NCI-H82 treated with DMSO at 0.1 percent for 48 hours (cell line): ENCODE results near the gene ACTRT2.

Experiments
- DNase-seq: peaks from one replicate; lab custom pipeline; 2025; ENCODE audit not compliant: unreplicated experiment; lab: John Stamatoyannopoulos, UW

ACTRT2 gene

DNA sequence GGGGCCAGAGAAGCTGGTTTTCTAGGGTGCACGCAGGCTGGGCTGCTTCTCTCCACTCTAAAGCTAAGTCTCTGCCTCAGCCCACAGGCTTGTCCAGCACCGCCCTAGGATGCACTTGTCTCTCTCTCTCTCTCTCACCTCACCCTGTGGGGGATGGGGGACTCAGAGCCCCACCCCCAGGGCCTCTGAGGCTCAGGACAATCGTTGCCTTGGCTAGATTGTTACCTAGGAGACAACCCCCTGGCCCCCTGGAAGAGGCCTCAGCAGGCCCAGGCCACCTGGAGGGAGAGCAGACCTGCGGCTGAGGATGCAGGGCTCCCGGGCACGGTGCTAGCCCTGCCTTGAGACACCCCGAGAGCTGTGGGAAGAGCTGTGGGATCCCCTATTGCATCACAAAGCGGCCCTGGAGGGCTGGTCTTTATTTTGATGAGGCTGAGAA lies at the start of gene ACTRT2:
TSS of gene ACTRT2 (plus strand) at position 235 of the 439 bp plus-strand sequence. CDS start 220 bp downstream, outside the sequence.
- no peak for DNase-seq

DNA sequence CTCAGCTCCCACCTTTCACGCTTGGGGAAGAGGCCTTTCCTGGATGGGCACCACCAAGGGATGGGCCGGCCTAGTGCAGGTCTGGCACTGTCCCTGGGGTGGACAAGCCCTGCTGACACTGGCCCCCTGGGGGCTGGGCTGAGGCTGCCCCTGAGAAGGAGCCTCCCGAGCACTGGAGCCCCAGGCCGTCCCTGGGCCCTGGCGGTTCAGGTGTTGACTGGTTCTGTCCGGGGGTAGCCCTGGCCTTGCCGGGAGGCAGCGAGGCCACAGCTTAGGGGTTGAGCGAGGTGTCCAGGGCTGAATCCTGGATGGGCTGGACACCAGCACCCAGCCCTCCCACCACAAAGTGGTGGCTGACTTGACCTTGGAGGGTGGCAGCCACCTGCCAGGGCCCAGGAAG lies 49.7 kb upstream of the ACTRT2 start:
- DNase-seq: no peak

GRCh38 chr1:2972011-2972878 lies 49.0 kb upstream of the ACTRT2 start:
- no peak for DNase-seq

GRCh38 chr1:2972879-2973575 lies 48.2 kb upstream of the ACTRT2 start:
- DNase-seq: no peak

GRCh38 chr1:2973601-2974593 lies 47.4 kb upstream of the ACTRT2 start:
- DNase-seq: no peak

DNA sequence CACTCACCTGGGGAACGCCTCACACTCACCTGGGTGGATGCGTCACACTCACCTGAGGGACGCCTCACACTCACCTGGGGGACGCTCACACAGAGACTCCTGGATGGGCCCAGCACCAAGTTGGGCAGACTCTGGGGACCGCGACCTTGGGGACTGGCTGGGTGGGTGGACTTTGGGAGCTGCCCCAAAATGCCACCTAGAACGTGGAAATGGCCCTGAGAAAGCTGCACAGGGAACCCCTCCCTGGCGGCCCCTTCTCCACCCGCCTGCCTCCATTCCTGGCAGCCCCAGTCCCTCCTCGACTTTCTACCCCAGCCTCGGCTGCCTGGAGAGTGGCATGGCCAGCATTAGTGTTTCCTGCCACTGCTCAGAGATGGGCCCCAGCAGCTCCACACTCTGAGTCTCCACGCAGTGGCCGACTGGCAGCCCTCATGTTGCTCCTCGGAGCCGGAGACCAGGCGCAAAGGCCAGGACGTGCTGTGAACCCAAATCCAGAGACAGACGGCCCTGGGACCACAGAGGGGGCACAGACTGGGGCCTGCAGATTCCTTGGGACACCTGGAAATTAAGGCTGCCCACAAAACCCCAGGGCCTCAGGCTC lies 46.5 kb upstream of the ACTRT2 start:
- DNase-seq: no peak

- no peak for DNase-seq
Measured at GRCh38 chr1:2975466-2976179, 45.6 kb upstream of the ACTRT2 start.

- DNase-seq: no peak
Measured at GRCh38 chr1:2976180-2976562, 45.1 kb upstream of the ACTRT2 start.

DNA sequence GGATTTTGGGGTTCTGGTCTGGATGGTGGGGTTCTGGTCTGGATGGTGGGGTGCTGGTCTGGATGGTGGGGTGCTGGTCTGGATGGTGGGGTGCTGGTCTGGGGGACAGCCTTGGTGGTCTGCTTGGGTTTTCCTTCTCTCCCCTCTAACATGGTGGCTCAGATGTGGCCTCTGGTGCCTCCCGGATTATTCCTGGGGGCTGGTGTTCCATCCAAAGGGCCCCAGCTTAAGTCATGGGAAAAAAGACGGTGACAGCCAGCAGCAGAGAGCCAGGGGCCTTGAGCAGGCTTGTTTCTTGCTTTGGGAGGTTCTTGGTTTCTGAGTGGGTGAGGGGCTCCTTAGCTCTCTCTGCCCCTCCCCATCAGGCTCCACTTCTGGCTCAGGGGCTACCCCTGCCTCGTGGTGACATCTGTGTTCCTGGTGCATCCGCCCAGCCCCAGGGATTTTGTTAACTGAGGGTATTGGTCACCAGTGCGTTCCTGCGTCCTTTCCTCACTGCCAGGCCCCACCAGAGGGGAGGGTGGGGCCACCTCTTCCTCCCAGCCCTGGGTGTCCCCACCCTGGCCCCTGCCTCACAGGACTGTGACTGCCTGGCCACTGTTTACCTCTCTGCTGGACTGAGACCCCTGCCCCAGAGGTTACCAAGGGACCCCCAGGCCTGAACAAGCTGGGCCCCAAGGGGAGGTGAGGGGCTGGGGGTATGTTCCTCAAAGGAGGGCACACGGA lies 43.2 kb upstream of the ACTRT2 start:
- no peak for DNase-seq

GRCh38 chr1:2978691-2979190 lies 42.5 kb upstream of the ACTRT2 start:
- DNase-seq: no peak

DNA sequence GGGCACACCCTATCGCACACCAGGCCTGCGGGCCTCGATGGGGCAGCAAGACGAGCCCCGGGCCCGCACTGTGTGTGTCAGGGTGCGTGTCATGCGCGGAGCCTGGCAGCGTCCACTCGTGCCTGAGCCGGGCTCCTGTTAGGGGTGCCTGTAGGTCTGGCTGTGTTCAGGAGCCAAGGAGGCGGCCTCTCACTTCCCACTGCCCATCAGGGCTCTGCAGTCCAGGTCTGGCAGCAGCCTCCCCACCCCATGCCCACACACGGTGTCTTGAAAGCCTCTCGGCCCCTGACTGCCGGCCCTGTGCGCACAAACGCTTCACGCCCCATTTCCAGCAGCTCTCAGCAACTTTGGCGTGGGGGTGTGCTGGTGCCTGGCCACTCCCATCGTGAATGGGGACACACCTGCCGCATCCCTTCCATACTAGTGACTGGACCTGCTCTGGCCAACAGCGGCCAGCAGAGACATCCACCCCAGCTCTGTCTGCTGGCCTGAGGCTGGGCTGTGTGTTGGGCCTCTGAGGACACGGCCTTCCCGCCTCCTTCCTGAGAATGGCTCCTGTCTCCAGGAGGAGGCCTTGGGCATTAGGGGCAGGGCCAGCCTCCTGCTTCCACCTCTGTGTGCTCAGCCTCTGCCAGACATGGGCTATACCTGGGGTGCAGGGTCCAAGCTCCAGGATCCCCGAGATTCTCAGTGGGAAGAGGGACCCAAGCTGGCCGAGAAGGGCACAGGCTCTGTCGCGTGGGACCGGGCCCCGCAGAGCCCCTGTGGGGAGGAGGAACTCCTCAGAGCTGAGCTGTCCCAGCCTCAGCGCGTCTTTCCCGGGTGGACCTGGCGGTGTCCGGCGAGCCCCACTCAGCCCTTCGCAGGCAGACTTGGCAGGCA lies 41.8 kb upstream of the ACTRT2 start:
- DNase-seq: no peak

DNA sequence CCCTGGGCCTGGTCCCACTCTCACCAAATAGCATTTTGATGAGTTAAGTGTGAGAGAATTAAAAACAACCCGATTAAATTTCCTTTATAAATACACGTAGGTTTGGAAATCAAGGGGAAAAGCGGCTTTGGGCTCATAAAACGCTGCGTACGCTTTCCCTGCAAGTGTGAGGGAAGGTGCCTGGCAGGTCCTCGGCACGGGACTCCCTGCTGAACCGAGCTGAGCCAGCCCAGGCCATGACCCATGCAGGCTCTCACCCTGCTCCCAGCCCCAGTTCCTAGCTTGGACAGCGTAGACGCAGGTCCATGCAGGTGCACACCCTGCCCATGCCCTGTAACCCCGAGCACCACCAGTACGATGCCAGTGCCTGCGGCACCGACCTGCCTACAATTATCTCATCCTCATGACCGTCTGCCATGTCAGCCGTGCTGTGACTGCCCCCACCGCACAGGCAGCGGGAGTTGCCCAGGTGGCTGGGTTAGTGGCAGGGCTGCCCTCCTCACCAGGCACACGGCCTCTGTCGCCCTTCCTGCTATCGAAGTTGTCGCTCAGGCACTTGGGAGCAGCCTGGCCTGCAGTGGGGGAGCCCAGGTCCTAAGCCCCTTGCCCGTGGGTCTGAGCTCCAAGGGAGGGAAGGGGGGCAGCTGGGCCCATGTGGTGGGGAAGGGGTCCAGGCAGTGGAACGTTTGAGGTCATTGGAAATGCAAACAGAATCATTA lies 41.0 kb upstream of the ACTRT2 start:
- no peak for DNase-seq

DNA sequence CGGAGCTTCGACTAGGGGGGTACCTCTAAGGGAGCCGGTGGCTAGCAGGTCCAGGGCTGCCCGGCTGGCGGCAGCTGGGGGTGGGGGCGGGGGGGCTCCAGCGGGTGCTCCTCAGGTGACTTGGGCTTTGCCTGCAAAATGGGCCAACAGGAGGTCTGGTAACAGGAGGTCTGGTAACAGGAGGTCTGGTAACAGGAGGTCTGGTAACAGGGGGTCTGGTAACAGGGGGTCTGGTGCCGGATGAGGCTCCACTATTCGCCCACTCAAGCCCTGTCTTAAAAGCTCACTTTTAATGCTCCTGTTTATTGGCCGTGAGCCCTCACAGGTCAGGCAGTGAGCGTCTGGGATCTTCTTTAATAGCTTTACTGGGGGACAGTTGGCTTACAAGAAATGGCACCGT lies 40.4 kb upstream of the ACTRT2 start:
- no peak for DNase-seq

DNA sequence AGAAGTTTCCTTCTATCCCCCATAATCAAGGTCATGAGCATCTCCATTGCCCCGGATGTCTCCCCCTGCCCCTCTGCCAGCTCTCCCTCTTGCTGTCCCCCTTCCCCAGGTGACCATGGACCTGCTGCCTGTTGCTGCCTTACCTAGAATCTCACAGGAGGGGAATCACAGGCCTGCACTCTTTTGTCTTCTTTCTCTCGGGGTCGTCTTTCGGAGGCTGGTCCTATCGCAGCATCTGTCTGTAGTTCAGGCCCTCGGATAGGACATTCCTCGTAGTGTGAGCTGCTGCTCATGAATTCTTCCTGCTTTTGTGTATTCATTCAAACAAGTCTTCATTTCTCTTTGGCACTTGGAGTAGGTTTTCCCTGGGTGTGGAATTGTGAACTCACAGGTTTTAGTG lies 39.9 kb upstream of the ACTRT2 start:
- no peak for DNase-seq

DNA sequence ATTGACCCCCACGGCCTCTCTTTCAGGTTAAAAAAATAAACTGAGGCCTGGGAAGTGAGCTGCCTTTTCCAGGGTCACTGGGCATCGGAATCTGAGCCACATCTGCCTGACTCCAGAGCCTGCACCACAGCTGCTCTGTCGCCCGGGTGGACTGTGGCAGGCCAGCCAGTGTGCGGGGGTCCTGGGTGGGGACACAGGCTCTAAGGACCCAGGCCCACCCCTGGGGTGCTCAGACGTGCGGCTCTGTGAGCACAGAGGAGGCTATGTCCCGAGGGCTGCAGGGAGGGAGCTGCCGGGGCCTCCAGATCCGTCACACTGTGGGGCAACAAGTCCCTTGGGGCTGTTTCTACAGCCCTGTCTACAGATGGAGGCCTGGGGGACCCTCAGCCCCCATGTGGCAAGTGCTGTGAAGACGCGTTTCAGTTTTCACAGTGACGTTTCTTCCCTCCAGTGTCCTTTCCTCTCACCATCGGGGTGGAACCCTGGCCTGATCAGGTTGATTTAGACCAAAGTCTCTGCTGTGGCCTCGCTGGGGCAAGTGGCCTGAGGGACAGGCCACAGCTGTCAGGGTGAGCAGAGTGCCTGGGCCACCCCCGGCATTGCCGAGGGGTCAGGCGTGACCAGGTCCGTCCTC lies 39.2 kb upstream of the ACTRT2 start:
- no peak for DNase-seq

DNA sequence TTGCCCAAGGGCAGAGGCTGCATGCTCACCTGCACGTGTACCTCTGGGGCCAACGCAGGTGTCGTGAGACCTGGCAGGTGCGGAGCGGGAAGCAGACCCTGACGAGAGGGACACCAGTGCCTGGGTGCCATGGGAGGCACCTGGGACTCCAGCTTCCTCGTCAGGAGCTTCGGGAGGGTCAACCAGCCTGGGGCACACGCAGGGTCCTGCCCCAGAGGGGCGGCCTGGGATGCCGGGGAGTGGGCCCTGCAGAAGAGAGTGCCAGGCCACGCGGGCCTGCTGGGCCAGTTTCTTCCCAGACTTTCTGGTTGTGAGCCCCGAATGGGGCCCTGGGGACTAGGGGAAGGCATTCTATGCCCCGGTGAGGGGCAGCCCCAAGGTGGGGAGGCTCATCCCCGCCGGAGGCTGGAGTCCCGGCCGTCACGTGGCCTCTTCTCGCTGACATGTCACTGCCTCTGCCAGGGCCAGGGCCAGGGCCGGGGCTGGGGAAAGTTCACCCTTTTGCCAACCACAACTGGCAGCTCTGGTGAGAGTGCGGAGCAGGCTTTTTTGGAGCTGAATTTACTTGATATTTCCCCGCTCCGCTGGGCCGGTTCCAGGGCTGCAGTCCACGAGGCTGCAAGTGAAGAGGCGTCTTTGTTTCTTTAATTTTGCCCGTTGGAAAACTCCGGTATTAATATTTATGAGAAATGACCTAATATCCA lies 38.5 kb upstream of the ACTRT2 start:
- no peak for DNase-seq

- DNase-seq: no peak
Measured at GRCh38 chr1:2983319-2983705, 38.0 kb upstream of the ACTRT2 start.
